Parietal lobe (tissue), 1 donor: ENCODE results near the gene NAT8L. TPM values are rescaled to one million over a fixed set of nuclear protein-coding genes. Genes with fewer than 3 reads are reported as not detected.

Source experiments
- total RNA-seq: library from RNA; depleted of rRNA; stranded (reverse); fragments of >200 nt; gene quantifications from one replicate; pipeline ENCODE4 v1.2.3, GENCODE V29; 2014

The NAT8L gene, protein sequence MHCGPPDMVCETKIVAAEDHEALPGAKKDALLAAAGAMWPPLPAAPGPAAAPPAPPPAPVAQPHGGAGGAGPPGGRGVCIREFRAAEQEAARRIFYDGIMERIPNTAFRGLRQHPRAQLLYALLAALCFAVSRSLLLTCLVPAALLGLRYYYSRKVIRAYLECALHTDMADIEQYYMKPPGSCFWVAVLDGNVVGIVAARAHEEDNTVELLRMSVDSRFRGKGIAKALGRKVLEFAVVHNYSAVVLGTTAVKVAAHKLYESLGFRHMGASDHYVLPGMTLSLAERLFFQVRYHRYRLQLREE
- total RNA-seq, result 13.1 TPM

DNA sequence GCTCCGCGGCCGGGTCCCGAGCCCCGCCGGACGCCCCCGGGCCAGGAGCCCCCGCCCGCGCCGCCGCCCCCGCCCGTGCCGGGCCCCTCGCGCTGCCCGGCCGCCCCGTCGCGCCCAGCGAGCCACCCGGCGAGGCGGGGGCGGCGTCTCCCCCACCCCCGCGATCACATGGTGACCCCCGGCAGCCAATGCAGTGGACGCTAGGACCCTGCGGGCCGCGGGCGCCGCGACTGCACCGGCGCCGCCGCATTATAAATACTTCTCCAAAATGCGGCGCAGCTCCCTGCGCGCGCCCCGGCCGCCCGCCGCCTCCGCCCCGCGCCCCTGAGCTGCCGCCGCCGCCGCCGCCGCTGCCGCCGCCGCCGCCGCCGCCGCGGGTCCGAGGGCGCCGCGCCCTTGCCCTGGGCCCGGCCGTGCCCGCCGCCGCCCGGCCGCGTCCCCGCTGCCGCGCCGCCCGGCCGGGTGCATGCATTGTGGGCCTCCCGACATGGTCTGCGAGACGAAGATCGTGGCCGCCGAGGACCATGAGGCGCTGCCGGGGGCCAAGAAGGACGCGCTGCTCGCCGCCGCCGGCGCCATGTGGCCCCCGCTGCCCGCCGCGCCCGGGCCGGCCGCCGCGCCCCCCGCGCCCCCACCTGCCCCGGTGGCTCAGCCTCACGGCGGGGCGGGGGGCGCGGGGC lies at the start of gene NAT8L:
NAT8L (plus strand) TSS at position 282 of the 680 bp plus-strand sequence; CDS start at position 467, 185 bp downstream.

Other genes with a start within 250 kb of the NAT8L start
- gene LETM1, start 203.2 kb upstream of the NAT8L start, total RNA-seq, result 91.4 TPM
- 162 TPM for gene NSD2, start 187.9 kb upstream of the NAT8L start, total RNA-seq
- 31.3 TPM for gene NELFA, start 50.4 kb upstream of the NAT8L start, total RNA-seq
- gene HAUS3, start 182.8 kb downstream of the NAT8L start, total RNA-seq, result 35.1 TPM
- gene POLN, start 182.8 kb downstream of the NAT8L start, total RNA-seq, result 7.8 TPM
- 32.9 TPM for gene MXD4, start 202.8 kb downstream of the NAT8L start, total RNA-seq